NCI-H187 treated with DMSO at 0.1 percent for 48 hours (cell line): ENCODE measurements around the gene HIVEP2.

ENCODE experiments used
- DNase-seq: peaks from one replicate; lab custom pipeline; 2025; lab: John Stamatoyannopoulos, UW

HIVEP2 gene

DNA sequence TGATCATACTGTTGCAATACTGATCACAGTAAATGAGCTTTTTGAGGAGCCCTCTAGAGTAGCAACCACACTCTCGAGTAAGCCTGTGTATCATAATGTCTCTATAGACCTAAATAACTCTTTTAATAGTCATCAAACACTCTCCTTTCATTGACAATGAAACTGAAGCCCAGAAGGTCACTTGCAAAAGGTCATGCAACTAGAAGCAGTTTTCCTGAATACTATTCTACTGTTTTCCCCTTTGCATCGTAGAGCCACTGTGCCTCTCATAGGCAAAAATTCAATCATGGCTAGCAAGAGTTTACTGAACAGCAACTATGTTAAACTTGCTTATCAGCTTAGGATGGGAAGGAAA lies 105.3 kb downstream of the HIVEP2 start:
- no peak for DNase-seq

- DNase-seq: no peak
These were observed 105.9 kb downstream of the HIVEP2 start for GRCh38 chr6:142838821-142839685.

- no peak for DNase-seq
These were observed 109.0 kb downstream of the HIVEP2 start for GRCh38 chr6:142835787-142836535.

- no peak for DNase-seq
These were observed 110.1 kb downstream of the HIVEP2 start for GRCh38 chr6:142834853-142835252.

DNA sequence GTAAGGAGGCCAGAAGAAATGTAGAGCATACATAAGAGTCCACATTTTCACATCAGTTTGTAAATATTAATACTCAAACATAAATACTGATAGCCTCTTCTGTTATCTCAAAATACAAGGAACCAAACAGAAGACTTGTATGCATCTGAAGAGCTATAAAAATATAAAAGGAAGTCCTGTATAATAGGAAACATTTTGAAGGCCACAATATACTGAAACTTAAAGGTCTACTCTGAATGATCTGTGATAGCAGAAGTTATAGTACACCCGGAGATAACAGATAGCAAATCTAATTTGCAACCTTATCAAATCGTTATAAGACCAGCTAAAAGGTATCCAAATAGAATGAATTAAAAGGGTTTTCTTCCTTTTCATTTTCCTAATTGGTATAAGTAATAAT lies 111.2 kb downstream of the HIVEP2 start:
- DNase-seq: no peak

DNA sequence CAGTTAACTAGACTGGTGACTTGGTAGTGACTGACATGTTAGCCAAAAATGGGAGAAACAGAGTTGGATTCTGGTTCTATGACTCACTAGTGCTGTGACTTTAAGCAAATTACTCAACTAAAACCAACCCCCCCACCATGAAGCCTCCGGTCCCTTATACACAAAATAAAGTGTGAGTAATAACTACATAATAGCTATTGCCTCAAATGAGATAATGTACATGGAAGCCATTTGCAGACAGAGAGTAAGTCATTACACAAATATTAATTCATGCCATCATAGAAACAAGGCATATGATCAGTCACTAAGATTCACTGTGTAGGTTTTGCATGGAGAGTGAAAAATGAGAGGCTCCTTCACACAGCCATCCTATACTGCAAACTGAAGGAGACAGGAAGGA lies 111.9 kb downstream of the HIVEP2 start:
- no peak for DNase-seq

DNA sequence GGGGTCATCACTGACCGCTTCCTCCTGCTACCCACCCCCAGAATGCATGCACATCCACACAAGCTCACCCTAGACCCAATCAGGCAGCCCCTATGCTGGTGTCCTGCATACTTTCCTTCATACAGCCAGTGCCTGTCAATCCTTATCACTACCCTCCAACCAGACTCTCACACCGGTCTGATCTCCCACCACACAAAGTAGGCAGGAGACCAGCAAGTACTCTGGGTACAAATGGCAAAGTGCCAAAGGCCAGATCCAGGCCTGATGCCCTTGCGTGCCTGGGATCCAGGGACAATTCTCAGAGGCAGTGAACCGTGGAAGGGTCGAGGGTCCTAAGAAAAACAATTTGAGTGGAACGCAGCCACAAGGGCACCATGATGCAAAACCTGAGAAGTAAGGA lies 114.2 kb downstream of the HIVEP2 start:
- no peak for DNase-seq

GRCh38 chr6:142830116-142830710 lies 114.8 kb downstream of the HIVEP2 start:
- DNase-seq: no peak

- no peak for DNase-seq
These were observed 115.4 kb downstream of the HIVEP2 start for GRCh38 chr6:142829556-142829955.

- DNase-seq: no peak
These were observed 117.0 kb downstream of the HIVEP2 start for GRCh38 chr6:142827991-142828390.

GRCh38 chr6:142827369-142827768 lies 117.6 kb downstream of the HIVEP2 start:
- no peak for DNase-seq

DNA sequence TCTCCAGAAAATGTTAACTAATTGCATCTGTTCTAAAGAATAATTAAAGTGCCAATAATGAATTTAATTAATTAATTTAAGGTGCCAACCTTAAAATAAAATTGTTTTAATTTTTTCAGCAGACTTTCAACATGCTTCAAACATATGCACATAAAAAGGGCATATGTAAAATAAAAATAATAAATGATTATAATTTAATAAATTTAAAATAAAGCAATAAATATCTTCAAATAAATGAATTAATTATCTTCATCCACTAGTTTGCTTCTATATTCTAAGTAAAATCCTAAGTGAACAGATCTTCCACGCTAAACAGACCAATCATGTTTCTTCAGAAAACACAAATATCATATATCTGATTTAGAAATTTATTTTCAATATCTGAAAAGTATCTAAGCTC lies 119.2 kb downstream of the HIVEP2 start:
- DNase-seq: no peak

DNA sequence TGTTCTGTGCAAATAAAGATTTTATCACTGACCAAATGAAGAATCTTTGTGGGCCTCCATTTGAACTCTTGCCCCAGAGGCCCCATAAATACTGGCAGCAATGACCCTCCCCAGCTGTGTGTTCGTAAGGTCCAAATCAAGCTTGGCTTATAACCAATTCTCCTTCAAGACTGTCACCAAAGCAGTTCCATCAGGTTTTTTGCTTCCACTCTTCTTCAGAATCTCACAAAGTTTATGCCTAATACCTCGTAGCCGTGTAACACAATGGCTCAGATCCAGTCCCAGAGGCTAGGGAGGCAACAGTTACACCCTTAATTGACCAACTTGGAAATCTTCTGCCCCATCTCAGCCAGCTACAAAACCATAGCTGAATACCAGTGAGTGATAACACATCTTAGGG lies 120.5 kb downstream of the HIVEP2 start:
- no peak for DNase-seq

GRCh38 chr6:142823256-142823902 lies 121.6 kb downstream of the HIVEP2 start:
- DNase-seq: no peak

GRCh38 chr6:142822842-142823241 lies 122.1 kb downstream of the HIVEP2 start:
- no peak for DNase-seq

DNA sequence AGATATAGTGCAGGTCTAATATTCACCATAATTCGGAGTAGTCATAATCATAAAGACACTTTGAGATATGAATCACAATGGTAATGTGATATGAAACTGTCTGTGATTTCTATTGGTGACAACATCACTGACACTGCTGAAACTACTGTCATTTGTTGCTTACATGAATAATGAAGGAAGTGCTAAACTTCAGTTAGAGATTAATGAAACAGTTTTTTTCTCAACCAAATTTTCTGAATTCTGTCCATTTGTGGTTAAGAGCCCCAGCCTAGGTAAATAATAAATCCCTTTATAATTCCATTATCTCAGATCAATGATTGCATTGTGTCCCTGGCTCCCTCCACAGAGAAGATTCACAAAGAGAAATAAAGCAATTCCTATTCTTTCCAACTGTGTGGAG lies 122.6 kb downstream of the HIVEP2 start:
- no peak for DNase-seq

- DNase-seq: no peak
These were observed 123.1 kb downstream of the HIVEP2 start for GRCh38 chr6:142821860-142822259.

- DNase-seq: no peak
These were observed 123.7 kb downstream of the HIVEP2 start for GRCh38 chr6:142821164-142821716.

DNA sequence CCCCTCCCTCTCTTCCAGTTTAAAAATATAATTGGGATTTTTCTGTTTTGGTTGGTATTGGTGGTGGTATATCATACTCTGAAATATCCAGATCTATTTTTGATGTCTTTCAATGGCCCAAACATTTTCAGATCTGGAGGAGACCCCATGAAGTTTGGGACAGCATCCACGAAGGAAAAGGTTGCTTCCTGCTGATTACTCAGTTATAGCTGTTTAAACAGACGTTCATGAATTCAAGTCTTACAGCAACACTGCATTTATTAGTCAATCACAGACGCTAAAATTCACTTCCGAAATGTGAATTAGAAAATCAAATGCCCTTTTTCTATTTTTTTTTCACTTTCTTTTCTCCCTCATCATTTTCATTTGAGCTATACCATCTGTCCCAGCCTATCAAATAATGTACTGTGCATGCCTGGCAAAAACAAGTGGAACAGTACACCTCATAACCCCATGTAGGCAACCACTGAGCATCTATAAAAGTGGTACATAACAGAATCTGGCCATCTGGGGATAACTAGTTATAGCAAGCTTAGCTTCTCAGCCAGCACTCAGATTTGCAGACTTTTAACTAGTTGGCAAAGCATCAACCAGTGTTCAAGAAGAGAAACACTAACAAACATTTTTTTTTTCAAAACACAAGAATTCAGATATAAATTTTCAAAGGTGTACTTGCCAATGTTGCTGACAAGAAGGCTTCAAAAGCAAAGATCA lies 124.5 kb downstream of the HIVEP2 start:
- DNase-seq: no peak

- no peak for DNase-seq
These were observed 125.2 kb downstream of the HIVEP2 start for GRCh38 chr6:142819603-142820337.

GRCh38 chr6:142816486-142816885 lies 128.5 kb downstream of the HIVEP2 start:
- DNase-seq: no peak
